ENCODE data around the gene DDIT3. TPM values are rescaled to one million over a fixed set of nuclear protein-coding genes. Genes with fewer than 3 reads are reported as not detected.

DDIT3 gene
- polyA plus RNA-seq, 3 donors = 9.3 to 163 (median 9.4) TPM

DNA sequence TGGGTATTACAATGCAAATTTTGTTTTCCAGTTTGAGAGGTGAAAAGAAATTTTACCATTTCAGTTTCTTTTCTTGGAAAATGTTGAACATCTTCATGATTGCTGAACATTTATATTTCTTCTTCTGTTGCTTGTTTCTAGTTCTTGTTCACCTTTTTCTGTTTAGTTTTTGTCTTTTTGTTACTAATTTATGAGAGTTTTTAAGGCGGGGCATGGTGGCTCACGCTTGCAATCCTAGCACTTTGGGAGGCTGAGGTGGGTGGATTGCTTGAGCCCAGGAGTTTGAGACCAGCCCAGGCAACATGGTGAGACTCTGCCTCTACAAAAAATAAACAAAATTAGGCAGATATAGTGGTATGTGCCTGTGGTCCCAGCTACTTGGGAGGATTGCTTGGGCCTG lies 40.2 kb upstream of the DDIT3 start:
- H3K9ac ChIP-seq (ENCODE audit: insufficient read depth, low read length, poor library complexity, severe bottlenecking) = no peak overlapping the region
- no peak for DNase-seq
- H3K4me3 Mint-ChIP-seq = no peak overlapping the region
- H3K4me3 ChIP-seq (replicated peaks in 1 of 3; ENCODE audit: low read depth in 2 of 3, low read length in 3 of 3) = no peak overlapping the region
- no peak overlapping the region for H2AFZ ChIP-seq (ENCODE audit: insufficient read depth, low read depth, low read length, poor library complexity, severe bottlenecking)
- no peaks in the 10 kb centered on the region for H3K4me1 Mint-ChIP-seq
- H3K4me1 ChIP-seq (ENCODE audit: control insufficient read depth in 1 of 2, insufficient read depth in 2 of 2, low read length in 2 of 2) = no peaks in the 10 kb centered on the region
- WGBS (ENCODE audit: insufficient coverage) = no CpG with 5 or more reads among the region's 2 CpGs
- H3K27me3 Mint-ChIP-seq (ENCODE audit: low read depth in 3 of 3) = peaks cover 16 to 32% (median 24%) of the 10 kb centered on the region in 3 donors
- H3K4me2 ChIP-seq (replicated peaks; ENCODE audit: extremely low read depth, low read length, poor library complexity, severe bottlenecking) = no peak overlapping the region
- TF ChIP-seq, protein P1, sequence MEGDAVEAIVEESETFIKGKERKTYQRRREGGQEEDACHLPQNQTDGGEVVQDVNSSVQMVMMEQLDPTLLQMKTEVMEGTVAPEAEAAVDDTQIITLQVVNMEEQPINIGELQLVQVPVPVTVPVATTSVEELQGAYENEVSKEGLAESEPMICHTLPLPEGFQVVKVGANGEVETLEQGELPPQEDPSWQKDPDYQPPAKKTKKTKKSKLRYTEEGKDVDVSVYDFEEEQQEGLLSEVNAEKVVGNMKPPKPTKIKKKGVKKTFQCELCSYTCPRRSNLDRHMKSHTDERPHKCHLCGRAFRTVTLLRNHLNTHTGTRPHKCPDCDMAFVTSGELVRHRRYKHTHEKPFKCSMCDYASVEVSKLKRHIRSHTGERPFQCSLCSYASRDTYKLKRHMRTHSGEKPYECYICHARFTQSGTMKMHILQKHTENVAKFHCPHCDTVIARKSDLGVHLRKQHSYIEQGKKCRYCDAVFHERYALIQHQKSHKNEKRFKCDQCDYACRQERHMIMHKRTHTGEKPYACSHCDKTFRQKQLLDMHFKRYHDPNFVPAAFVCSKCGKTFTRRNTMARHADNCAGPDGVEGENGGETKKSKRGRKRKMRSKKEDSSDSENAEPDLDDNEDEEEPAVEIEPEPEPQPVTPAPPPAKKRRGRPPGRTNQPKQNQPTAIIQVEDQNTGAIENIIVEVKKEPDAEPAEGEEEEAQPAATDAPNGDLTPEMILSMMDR (IDR thresholded peaks at IDR 0.05) = no peak
- no peak overlapping the region for H3K27ac Mint-ChIP-seq
- H3K9me3 Mint-ChIP-seq = peaks cover 0 to 2% (median 0%) of the 10 kb centered on the region in 7 donors
- intact Hi-C loops (cut with micrococcal nuclease) = no loop called here
- no peak overlapping the region for H3K27ac ChIP-seq (ENCODE audit: low read depth in 1 of 2, low read length in 2 of 2)
- H3K27me3 ChIP-seq (ENCODE audit: control insufficient read depth in 2 of 2, insufficient read depth in 2 of 2, low read length in 2 of 2) = peaks cover 0 to 10% of the 10 kb centered on the region in 2 donors
- H4K20me1 ChIP-seq (ENCODE audit: insufficient read depth, low read length) = no peaks in the 10 kb centered on the region
- H3K79me2 ChIP-seq (ENCODE audit: insufficient read depth, low read length) = no peaks in the 10 kb centered on the region
- no peaks in the 10 kb centered on the region for H3K9me3 ChIP-seq (replicated peaks in 1 of 2; ENCODE audit: control insufficient read depth in 1 of 2, insufficient read depth in 1 of 2, low read length in 2 of 2)
- no peaks in the 10 kb centered on the region for H3K36me3 ChIP-seq (replicated peaks in 1 of 2; ENCODE audit: control insufficient read depth in 1 of 2, insufficient read depth in 2 of 2, low read length in 2 of 2)
- H3K36me3 Mint-ChIP-seq = no peaks in the 10 kb centered on the region

DNA sequence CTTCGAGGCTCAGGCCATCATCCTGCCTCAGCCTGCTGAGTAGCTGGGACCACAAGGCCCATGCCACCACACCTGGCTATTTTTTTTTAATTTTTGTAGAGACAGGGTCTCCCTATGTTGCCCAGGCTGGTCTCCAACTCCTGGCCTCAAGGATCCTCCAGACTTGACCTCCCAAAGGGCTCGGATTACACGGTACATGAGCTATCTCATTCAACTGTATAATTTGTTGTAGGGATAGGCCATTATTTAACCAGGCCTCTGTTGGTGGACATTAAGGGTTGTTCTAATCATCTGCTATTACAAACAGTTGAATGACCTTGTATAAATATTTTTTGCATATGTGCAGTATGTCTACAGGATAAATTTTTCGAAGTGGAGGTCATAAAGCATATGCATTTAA lies 38.5 kb upstream of the DDIT3 start:
- no peaks in the 10 kb centered on the region for H3K9me3 ChIP-seq (replicated peaks in 1 of 2; ENCODE audit: control insufficient read depth in 1 of 2, insufficient read depth in 1 of 2, low read length in 2 of 2)
- H3K9ac ChIP-seq (ENCODE audit: insufficient read depth, low read length, poor library complexity, severe bottlenecking) = no peak overlapping the region
- H3K79me2 ChIP-seq (ENCODE audit: insufficient read depth, low read length) = no peaks in the 10 kb centered on the region
- intact Hi-C loops (cut with micrococcal nuclease) = loop anchor here in 1 of 2 donors (5.0 kb wide), 1 partner anchor 197 kb away; no protein-coding TSS in a partner anchor
- peaks cover under 1 to 10% of the 10 kb centered on the region in 2 donors for H3K27me3 ChIP-seq (ENCODE audit: control insufficient read depth in 2 of 2, insufficient read depth in 2 of 2, low read length in 2 of 2)
- Mint-ChIP-seq H3K4me1 (no peaks in the 10 kb centered on the region), H3K36me3 (no peaks in the 10 kb centered on the region), H3K4me3 (no peak overlapping the region), H3K27me3 (ENCODE audit: low read depth in 3 of 3) (peaks cover 12 to 24% (median 21%) of the 10 kb centered on the region in 3 donors), H3K27ac (no peak overlapping the region), H3K9me3 (peaks cover 0 to 2% (median 0%) of the 10 kb centered on the region in 7 donors)
- H3K36me3 ChIP-seq (replicated peaks in 1 of 2; ENCODE audit: control insufficient read depth in 1 of 2, insufficient read depth in 2 of 2, low read length in 2 of 2) = no peaks in the 10 kb centered on the region
- WGBS (ENCODE audit: insufficient coverage) = no CpG with 5 or more reads among the region's 4 CpGs
- no peak overlapping the region for H3K27ac ChIP-seq (ENCODE audit: low read depth in 1 of 2, low read length in 2 of 2)
- no peak overlapping the region for H3K4me2 ChIP-seq (replicated peaks; ENCODE audit: extremely low read depth, low read length, poor library complexity, severe bottlenecking)
- TF ChIP-seq, protein P1 (IDR thresholded peaks at IDR 0.05) = no peak
- H2AFZ ChIP-seq (ENCODE audit: insufficient read depth, low read depth, low read length, poor library complexity, severe bottlenecking) = no peak overlapping the region
- DNase-seq = no peak
- no peak overlapping the region for H3K4me3 ChIP-seq (replicated peaks in 1 of 3; ENCODE audit: low read depth in 2 of 3, low read length in 3 of 3)
- no peaks in the 10 kb centered on the region for H4K20me1 ChIP-seq (ENCODE audit: insufficient read depth, low read length)
- H3K4me1 ChIP-seq (ENCODE audit: control insufficient read depth in 1 of 2, insufficient read depth in 2 of 2, low read length in 2 of 2) = no peaks in the 10 kb centered on the region
